ENCODE measurements around the gene CCR4.

The CCR4 gene

DNA sequence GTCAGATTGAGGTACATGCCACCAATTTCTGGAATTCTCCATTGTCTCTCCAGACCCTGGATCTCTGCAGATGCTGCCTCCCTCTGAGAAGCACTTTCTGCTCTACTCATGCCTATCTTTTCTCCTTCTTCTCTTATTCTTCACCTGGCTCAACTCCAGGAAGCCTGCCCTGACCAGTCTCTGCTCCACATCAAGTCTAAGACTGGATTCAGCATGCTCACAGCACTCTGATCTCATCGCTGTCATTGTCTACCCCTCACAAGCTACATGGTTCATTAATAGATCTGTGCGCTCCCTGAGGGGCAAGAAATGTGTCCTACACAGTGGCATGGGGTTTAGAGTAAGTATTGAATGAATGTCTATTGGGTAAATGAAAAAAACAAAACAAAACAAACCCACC, 38.7 kb downstream of the CCR4 start:
- TF ChIP-seq, protein P1, sequence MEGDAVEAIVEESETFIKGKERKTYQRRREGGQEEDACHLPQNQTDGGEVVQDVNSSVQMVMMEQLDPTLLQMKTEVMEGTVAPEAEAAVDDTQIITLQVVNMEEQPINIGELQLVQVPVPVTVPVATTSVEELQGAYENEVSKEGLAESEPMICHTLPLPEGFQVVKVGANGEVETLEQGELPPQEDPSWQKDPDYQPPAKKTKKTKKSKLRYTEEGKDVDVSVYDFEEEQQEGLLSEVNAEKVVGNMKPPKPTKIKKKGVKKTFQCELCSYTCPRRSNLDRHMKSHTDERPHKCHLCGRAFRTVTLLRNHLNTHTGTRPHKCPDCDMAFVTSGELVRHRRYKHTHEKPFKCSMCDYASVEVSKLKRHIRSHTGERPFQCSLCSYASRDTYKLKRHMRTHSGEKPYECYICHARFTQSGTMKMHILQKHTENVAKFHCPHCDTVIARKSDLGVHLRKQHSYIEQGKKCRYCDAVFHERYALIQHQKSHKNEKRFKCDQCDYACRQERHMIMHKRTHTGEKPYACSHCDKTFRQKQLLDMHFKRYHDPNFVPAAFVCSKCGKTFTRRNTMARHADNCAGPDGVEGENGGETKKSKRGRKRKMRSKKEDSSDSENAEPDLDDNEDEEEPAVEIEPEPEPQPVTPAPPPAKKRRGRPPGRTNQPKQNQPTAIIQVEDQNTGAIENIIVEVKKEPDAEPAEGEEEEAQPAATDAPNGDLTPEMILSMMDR (IDR thresholded peaks at IDR 0.05; ENCODE audit: low read length, missing control alignments): no peak
- H3K4me3 ChIP-seq (replicated peaks; ENCODE audit: low read depth, low read length): no peak overlapping the region
- DNase-seq (ENCODE audit: low read depth): no peak

DNA sequence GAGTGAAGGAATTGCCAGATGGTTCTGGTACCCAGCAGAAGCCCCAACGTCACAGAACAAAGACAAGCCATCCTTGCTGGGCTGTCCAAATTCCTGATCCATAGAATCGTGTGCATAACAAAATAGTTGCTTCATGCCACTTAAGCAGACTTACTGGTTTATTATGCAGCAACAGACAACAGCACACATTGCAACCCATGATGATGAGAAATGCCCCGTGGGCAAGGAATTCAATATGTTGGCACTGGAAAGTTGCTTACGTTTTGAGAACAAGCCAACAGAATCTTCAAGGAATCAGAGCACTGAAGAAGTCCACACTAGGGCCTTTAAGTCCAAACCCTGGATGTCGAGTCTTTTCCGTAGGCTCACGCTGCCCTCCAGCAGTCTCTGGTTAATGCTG, 40.3 kb downstream of the CCR4 start:
- no peak for DNase-seq (ENCODE audit: low read depth)
- H3K4me3 ChIP-seq (replicated peaks; ENCODE audit: low read depth, low read length): no peak overlapping the region

DNA sequence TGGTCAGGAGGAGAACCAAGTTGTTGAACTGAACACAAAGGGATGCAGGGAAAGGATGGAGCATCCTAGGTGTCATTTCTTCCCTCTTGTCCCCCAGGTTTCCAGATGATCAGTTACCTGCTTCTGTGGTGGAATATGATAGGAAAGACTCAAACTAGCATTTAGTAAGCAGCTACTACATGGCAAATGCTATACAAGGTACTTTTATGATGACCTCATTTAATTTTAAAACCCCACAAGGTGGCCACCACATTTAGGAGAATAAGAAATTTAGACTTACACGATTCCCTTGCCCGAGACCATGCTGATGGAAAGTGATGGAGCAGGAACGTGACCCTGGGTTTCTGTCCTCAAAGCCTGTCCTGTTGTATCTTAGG, 40.9 kb downstream of the CCR4 start:
- H3K4me3 ChIP-seq (replicated peaks; ENCODE audit: low read depth, low read length): no peak overlapping the region
- no peak for DNase-seq (ENCODE audit: low read depth)
- TF ChIP-seq, protein P1 (IDR thresholded peaks at IDR 0.05; ENCODE audit: low read length, missing control alignments): no peak

More for the DNA sequence above, 40.3 kb downstream of the CCR4 start:
- TF ChIP-seq, protein P1 (IDR thresholded peaks at IDR 0.05; ENCODE audit: low read length, missing control alignments): no peak

DNA sequence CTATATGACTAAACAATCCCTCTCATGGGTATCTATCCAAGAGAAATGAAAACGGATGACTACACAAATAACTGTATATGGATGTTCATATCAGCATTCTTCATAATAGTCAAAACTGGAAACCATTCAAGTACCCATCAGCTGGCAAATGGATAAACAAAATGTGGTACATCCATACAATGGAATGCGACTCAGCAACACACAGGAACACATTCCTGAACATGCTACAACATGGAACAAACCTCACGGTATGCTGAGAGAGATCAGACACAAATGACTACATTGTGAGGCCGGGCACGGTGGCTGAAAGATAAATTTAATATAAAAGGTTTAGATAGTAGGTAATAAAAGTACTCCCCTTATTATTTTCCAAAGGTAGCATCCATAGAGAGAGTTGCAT, 42.6 kb downstream of the CCR4 start:
- DNase-seq (ENCODE audit: low read depth): no peak
- TF ChIP-seq, protein P1 (IDR thresholded peaks at IDR 0.05; ENCODE audit: low read length, missing control alignments): no peak
- H3K4me3 ChIP-seq (replicated peaks; ENCODE audit: low read depth, low read length): no peak overlapping the region

DNA sequence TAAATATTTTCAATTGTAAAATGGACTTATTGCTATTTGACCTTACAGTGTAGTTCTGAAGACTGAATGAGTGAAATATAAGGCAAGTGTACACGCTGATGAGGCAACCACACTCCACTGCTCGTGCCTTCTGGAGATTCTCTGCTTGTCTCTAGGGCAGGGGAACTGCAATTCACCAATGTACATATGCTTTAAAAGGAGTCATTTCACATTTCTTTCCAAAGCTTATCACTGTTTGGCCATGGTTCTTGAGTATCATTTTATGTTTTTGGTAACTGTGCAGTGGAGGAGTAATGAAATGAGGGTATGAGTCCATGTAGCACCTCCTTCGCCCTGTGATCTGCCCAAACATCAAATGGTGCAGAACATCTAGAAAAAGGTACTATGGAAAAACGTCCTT, 43.7 kb downstream of the CCR4 start:
- TF ChIP-seq, protein P1 (IDR thresholded peaks at IDR 0.05; ENCODE audit: low read length, missing control alignments): no peak
- H3K4me3 ChIP-seq (replicated peaks; ENCODE audit: low read depth, low read length): no peak overlapping the region
- DNase-seq (ENCODE audit: low read depth): no peak

DNA sequence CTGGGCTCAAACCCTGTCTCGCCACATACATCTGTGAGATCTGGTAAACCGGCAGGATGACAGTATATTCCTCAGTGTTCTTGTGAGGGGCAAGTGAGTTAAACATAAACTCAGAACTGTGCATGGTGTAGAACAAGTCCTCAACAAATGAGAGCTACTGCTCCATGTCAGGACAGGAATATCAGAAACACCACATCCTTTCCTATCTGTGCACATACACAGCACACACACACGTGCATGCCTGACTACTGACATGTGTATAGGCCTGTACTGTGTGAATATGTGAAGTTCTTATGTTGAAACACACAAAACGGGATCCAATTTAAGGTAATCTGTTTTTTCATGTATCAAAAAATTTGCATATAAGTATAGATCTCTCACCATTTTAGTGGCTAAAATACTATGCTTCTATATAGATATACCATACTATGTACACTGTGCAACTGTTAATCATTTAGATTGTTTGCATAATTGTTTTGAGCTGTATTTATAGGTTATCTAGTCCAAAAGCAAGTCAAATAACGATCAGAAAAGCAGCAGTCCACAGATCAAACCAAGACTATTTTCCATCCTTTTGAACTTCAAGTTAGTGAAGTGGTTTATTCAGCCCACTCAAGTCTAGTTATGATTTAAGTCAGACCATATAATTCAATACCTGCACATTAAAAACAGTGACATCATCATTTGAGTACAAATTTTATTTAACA, 44.8 kb downstream of the CCR4 start:
- TF ChIP-seq, protein P1 (IDR thresholded peaks at IDR 0.05; ENCODE audit: low read length, missing control alignments): no peak
- no peak for DNase-seq (ENCODE audit: low read depth)
- no peak overlapping the region for H3K4me3 ChIP-seq (replicated peaks; ENCODE audit: low read depth, low read length)

DNA sequence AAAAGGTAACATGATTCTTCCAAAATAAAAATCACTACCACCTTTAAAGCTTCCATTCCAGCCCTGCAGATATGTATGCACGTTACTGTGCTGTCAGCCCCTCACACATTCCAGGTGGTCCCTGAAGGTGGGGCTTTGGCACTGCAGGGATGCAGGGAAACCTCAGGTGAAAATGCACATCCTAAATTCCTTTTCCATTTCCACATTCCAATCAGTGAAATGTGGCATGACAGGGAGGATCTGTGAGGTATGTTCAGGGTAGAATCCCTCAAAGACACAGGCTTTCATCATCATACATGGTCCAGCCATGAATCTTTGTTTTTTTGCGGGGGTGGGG, 45.3 kb downstream of the CCR4 start:
- TF ChIP-seq, protein P1 (IDR thresholded peaks at IDR 0.05; ENCODE audit: low read length, missing control alignments): no peak
- DNase-seq (ENCODE audit: low read depth): no peak
- H3K4me3 ChIP-seq (replicated peaks; ENCODE audit: low read depth, low read length): no peak overlapping the region

All from fibroblast of pulmonary artery (primary cell).